Heart left ventricle (tissue), 13 donors: Measurements from ENCODE around the gene PLCD1.

ENCODE experiments used
- POLR2A ChIP-seq, 2 donors: fragments of 450-650 bp; IDR thresholded peaks; one replicate each; pipeline ENCODE4 v1.6.1; 2017; ENCODE audit warnings: antibody characterized with exemption in 2 of 2, mild to moderate bottlenecking in 2 of 2, moderate library complexity in 2 of 2
- TF ChIP-seq, protein P1 (sequence below), 12 donors: fragments of 200-600 bp; sonication (generic) in 4 of 12; IDR thresholded peaks; one replicate each; pipeline versions ENCODE4 v1.5.0 to v1.8.0; 2018 to 2022; ENCODE audit warnings: antibody characterized with exemption in 12 of 12, mild to moderate bottlenecking in 5 of 12
- donor health status: ischemic (EF 13 %, LVEDD 7.1; RV severe dilation, severe dysfunction).
- donor health status: DM: no; HTN: yes; CAD: no.
- donor health status: DM: no; HTN: no; CAD: no.
- donor health status: ischemic (EF 25% LVEDD 6.9; RV normal size, moderate dysfunction).
- donor health status: ischemic (EF 25% LVEDD 5.7; RV mildly dilated, moderate dysfunction).
- donor health status: ischemic (EF 35%, LVEDD 5.7; RV mildly dilated, moderate dysfunction).
- donor health status: nonischemic (EF 11% LVEDD 7.7; RV severe dilation, severe dysfunction).
- donor health status: DM: yes; HTN: yes; CAD: no.
- donor health status: PGD.
- donor health status: ischemic (EF 29% LVEDD 5.4; RV normal size, mild dysfunction).
- donor health status: nonischemic (EF 23%, LVEDD 6.1; RV moderate dilation, normal function).

DNA sequence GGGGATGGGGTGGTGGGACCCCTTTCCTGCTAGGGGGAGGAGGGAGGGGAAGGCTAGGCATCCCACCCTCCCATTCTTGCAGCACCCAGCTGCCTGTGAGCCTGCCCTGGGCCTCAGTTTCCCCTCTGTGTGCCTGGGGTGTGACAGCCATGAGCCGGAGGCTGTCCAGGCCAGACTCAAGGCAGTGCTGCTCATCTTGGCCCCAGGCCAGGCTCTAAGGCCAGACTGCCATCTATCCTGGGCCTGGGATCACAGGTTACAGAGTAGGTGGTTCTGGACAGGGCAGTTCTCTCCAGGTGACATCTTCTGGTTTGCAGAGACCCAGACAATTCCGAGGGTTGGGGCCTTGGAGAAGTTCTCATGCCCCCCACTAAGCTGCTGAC, 42.1 kb downstream of the PLCD1 start:
- TF ChIP-seq, protein P1, sequence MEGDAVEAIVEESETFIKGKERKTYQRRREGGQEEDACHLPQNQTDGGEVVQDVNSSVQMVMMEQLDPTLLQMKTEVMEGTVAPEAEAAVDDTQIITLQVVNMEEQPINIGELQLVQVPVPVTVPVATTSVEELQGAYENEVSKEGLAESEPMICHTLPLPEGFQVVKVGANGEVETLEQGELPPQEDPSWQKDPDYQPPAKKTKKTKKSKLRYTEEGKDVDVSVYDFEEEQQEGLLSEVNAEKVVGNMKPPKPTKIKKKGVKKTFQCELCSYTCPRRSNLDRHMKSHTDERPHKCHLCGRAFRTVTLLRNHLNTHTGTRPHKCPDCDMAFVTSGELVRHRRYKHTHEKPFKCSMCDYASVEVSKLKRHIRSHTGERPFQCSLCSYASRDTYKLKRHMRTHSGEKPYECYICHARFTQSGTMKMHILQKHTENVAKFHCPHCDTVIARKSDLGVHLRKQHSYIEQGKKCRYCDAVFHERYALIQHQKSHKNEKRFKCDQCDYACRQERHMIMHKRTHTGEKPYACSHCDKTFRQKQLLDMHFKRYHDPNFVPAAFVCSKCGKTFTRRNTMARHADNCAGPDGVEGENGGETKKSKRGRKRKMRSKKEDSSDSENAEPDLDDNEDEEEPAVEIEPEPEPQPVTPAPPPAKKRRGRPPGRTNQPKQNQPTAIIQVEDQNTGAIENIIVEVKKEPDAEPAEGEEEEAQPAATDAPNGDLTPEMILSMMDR (IDR thresholded peaks at IDR 0.05), result no peak
- TF ChIP-seq POLR2A (IDR thresholded peaks at IDR 0.05), result no peak
